GM23338 (cell line): Measurements from ENCODE around the gene SLTM. TPM values are rescaled to one million over a fixed set of nuclear protein-coding genes. Genes with fewer than 3 reads are reported as not detected.
A peak's percentile ranks its signal among the peaks of the same experiment; 100 is the strongest.

Experiments
- ATAC-seq: fragments of 200-7000 bp; cut with Tn5 transposase; 3 replicates; pipeline ENCODE4 v1.9.1; 2020
- DNase-seq: peaks from one replicate; pipeline ENCODE4 v3.0.0-alpha.2; 2015; ENCODE audit warnings: low spot score
- H2AFZ ChIP-seq: fragments of 200-600 bp; sonication (generic); 2 replicates; pipeline ENCODE4 v1.8.0; 2016; ENCODE audit warnings: antibody characterized with exemption, mild to moderate bottlenecking, moderate library complexity
- H3F3A ChIP-seq: fragments of 200-600 bp; sonication (generic); replicated peaks from 2 replicates; pipeline ENCODE4 v1.8.0; 2017; ENCODE audit warnings: antibody characterized with exemption, mixed run types, low read depth
- H3K27ac ChIP-seq: fragments of 200-600 bp; sonication (generic); 2 replicates; pipeline ENCODE4 v1.6.1; 2016; ENCODE audit warnings: low read depth
- H3K27me3 ChIP-seq: fragments of 200-600 bp; sonication (generic); 2 replicates; pipeline ENCODE4 v1.8.0; 2016; ENCODE audit warnings: mild to moderate bottlenecking, mixed run types, moderate library complexity; ENCODE audit not compliant: insufficient read depth
- H3K36me3 ChIP-seq: fragments of 200-600 bp; sonication (generic); 2 replicates; pipeline ENCODE4 v1.8.0; 2016; ENCODE audit warnings: mild to moderate bottlenecking; ENCODE audit not compliant: insufficient read depth
- H3K4me1 ChIP-seq: fragments of 200-600 bp; sonication (generic); 2 replicates; pipeline ENCODE4 v1.8.0; 2016; ENCODE audit warnings: mild to moderate bottlenecking, moderate library complexity; ENCODE audit not compliant: insufficient read depth
- H3K4me2 ChIP-seq: fragments of 200-600 bp; sonication (generic); 2 replicates; pipeline ENCODE4 v1.7.1; 2017; ENCODE audit warnings: mixed run types
- H3K4me3 ChIP-seq: fragments of 200-600 bp; sonication (generic); 2 replicates; pipeline ENCODE4 v1.6.1; 2016; ENCODE audit warnings: mixed run types
- H3K79me2 ChIP-seq: fragments of 200-600 bp; sonication (generic); replicated peaks from 2 replicates; pipeline ENCODE4 v1.8.0; 2017; ENCODE audit warnings: mild to moderate bottlenecking; ENCODE audit not compliant: insufficient read depth
- H3K9me2 ChIP-seq: fragments of 200-600 bp; sonication (generic); 2 replicates; pipeline ENCODE4 v1.8.0; 2017; ENCODE audit not compliant: insufficient read depth
- H4K20me1 ChIP-seq: fragments of 200-600 bp; sonication (generic); replicated peaks from 2 replicates; pipeline ENCODE4 v1.8.0; 2017; ENCODE audit warnings: mild to moderate bottlenecking; ENCODE audit not compliant: insufficient read depth
- H3K27ac Mint-ChIP-seq: 2 replicates; pipeline ENCODE4 v1.8.0; 2020; ENCODE audit warnings: inconsistent platforms, mild to moderate bottlenecking, moderate library complexity, mixed read lengths
- H3K27me3 Mint-ChIP-seq: 3 replicates; pipeline ENCODE4 v1.8.0; 2022; ENCODE audit warnings: low read depth, mild to moderate bottlenecking, moderate library complexity, mixed read lengths, inconsistent platforms; ENCODE audit not compliant: insufficient read depth, poor library complexity
- H3K36me3 Mint-ChIP-seq: 3 replicates; pipeline ENCODE4 v1.8.0; 2021; ENCODE audit warnings: low read depth, mild to moderate bottlenecking, inconsistent platforms, moderate library complexity, mixed read lengths
- H3K4me1 Mint-ChIP-seq: 3 replicates; pipeline ENCODE4 v1.8.0; 2020; ENCODE audit warnings: mild to moderate bottlenecking, inconsistent platforms, mixed read lengths
- H3K4me3 Mint-ChIP-seq: 3 replicates; pipeline ENCODE4 v1.8.0; 2021; ENCODE audit warnings: moderate library complexity, mild to moderate bottlenecking, inconsistent platforms, mixed read lengths
- H3K9me3 Mint-ChIP-seq: 3 replicates; pipeline ENCODE4 v1.8.0; 2020; ENCODE audit warnings: moderate library complexity, mild to moderate bottlenecking, inconsistent platforms, mixed read lengths
- CREB1 ChIP-seq: fragments of 250-450 bp; sonication (Bioruptor Pico); IDR thresholded peaks from 2 replicates; pipeline ENCODE4 v1.5.0; 2020; ENCODE audit warnings: low read depth, mild to moderate bottlenecking, moderate library complexity
- CTCF ChIP-seq, 2 experiments: fragments of 200-600 bp in 1 of 2; sonication (generic) in 1 of 2; conservative IDR thresholded peaks; 2 replicates each; pipeline versions ENCODE4 v1.5.1 to v1.6.1; 2016 to 2017; ENCODE audit warnings: antibody characterized with exemption in 2 of 2, low read depth in 2 of 2, mild to moderate bottlenecking in 2 of 2, moderate library complexity in 1 of 2
- NANOG ChIP-seq: IDR thresholded peaks from 2 replicates; pipeline ENCODE4 v1.6.1; 2016; ENCODE audit warnings: antibody characterized with exemption, borderline replicate concordance
- ZNF462 ChIP-seq: fragments of 250-450 bp; sonication (Bioruptor Pico); IDR thresholded peaks from 2 replicates; pipeline ENCODE4 v1.5.0; 2020; ENCODE audit warnings: mild to moderate bottlenecking, moderate library complexity
- polyA plus RNA-seq: library from polyadenylated mRNA; unstranded; fragments of >200 nt; fragmentation: Nextera tagmentation; extraction: Ambion mirVana; gene quantifications from 2 replicates; pipeline ENCODE4 v1.2.1, GENCODE V29; 2016
- total RNA-seq: library from RNA; depleted of rRNA; stranded (reverse); fragments of >200 nt; shearing (Covaris generic); gene quantifications from 2 replicates; pipeline ENCODE4 v1.2.3, GENCODE V29; 2014

The SLTM gene
- total and polyA plus RNA-seq, 2 experiments from 2014 or later: 210 to 476 TPM

GRCh38 chr15:58957101-58957973, 23.9 kb upstream of the SLTM start:
- peaks cover 4% of the 10 kb centered on the region for H3K27me3 Mint-ChIP-seq
- H3K27ac Mint-ChIP-seq: no peak overlapping the region
- Histone ChIP-seq H4K20me1 (no peaks in the 10 kb centered on the region), H3K27me3 (no peaks in the 10 kb centered on the region), H3K4me3 (no peak overlapping the region), H3K79me2 (no peaks in the 10 kb centered on the region), H3K27ac (no peak overlapping the region), H3K36me3 (no peaks in the 10 kb centered on the region), H3K9me2 (no peaks in the 10 kb centered on the region), H3F3A (no peaks in the 10 kb centered on the region), H2AFZ (no peak overlapping the region; the same call in 1 of the 2 replicates), H3K4me1 (no peaks in the 10 kb centered on the region; the same call in 1 of the 2 replicates), H3K4me2 (no peak overlapping the region)
- ATAC-seq: peak; percentile 97
- DNase-seq: peak; percentile 96
- peak; percentile 88 to 90 for TF ChIP-seq CTCF (conservative IDR thresholded peaks at IDR 0.05; ENCODE audit: low read depth in 2 of 2)
- TF ChIP-seq ZNF462: no peak
- 0 out of 2 replicates have a peak, but pooled peaks have one; percentile 5 for TF ChIP-seq CREB1 (CRISPR knock-in tag)
- 0 out of 2 replicates have a peak, but pooled peaks have one; percentile 7 for TF ChIP-seq NANOG
- H3K36me3 Mint-ChIP-seq: no peaks in the 10 kb centered on the region
- no peak overlapping the region for H3K4me3 Mint-ChIP-seq
- H3K9me3 Mint-ChIP-seq: no peaks in the 10 kb centered on the region
- H3K4me1 Mint-ChIP-seq: peaks cover 7% of the 10 kb centered on the region; the same call in 2 of the 3 replicates
